ENCODE measurements around the gene AFF3. TPM values are rescaled to one million over a fixed set of nuclear protein-coding genes. Genes with fewer than 3 reads are reported as not detected.

The AFF3 gene
- total RNA-seq, 1 donor from 2014 or later = 5.7 TPM

GRCh38 chr2:100066856-100067255 is 75.5 kb downstream of the AFF3 start:
- H3K27me3 Mint-ChIP-seq = peaks cover 4% of the 10 kb centered on the region
- H3K36me3 Mint-ChIP-seq (ENCODE audit: low read depth) = peaks cover 6% of the 10 kb centered on the region
- DNase-seq = no peak
- no peak overlapping the region for H3K4me3 Mint-ChIP-seq
- no peaks in the 10 kb centered on the region for H3K9me3 Mint-ChIP-seq
- peaks cover 15% of the 10 kb centered on the region for H3K4me1 Mint-ChIP-seq
- H3K27ac Mint-ChIP-seq = no peak overlapping the region
- intact Hi-C loops (cut with micrococcal nuclease) = no loop called here

GRCh38 chr2:100066246-100066645 is 76.1 kb downstream of the AFF3 start:
- H3K9me3 Mint-ChIP-seq = no peaks in the 10 kb centered on the region
- peaks cover 7% of the 10 kb centered on the region for H3K36me3 Mint-ChIP-seq (ENCODE audit: low read depth)
- no peak overlapping the region for H3K4me3 Mint-ChIP-seq
- DNase-seq = no peak
- H3K4me1 Mint-ChIP-seq = peaks cover 19% of the 10 kb centered on the region
- no peak overlapping the region for H3K27ac Mint-ChIP-seq
- peaks cover 4% of the 10 kb centered on the region for H3K27me3 Mint-ChIP-seq
- intact Hi-C loops (cut with micrococcal nuclease) = no loop called here

DNA sequence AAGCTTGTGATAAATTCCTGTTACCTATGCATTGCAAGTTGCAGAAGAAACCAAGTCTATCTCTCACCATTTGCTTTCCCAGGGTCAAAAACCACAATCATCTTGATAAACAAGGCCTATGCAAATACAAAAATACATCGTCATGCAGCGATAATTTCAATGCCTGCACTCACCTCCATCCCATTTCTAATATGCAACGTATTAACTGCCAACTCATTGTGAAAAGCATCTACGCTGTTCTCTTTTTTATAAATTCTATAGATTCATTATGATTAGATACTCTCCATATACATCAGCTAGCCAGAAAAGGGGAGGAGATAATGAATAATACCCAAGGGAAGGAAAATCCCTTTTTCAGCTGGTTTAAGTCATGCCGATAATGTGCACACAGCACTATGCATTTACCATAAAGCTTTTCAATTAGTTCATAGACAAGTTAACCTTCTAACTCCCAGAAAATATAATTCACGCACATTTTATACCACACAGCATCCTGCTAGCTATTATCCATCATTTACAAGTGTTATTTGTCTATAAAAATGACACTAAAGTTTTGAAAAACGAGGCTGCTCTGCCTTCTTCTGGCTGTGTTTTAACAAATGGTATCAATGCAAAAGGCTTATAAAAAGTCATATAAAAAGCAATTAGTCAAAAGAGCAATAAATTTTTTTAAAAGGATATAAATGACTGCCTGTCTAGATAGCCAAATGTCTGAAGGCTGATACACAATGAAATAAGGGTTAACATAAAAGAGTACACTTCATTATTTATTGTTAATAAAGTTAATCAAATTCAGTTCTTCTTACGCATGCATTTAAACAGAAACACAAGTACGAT is 77.6 kb downstream of the AFF3 start:
- peaks cover 21% of the 10 kb centered on the region for H3K4me1 Mint-ChIP-seq
- intact Hi-C loops (cut with micrococcal nuclease) = loop anchor here (2.0 kb wide), 1 partner anchor 72 kb away; no protein-coding TSS in a partner anchor
- no peaks in the 10 kb centered on the region for H3K9me3 Mint-ChIP-seq
- H3K27me3 Mint-ChIP-seq = peaks cover 4% of the 10 kb centered on the region
- DNase-seq = no peak
- H3K27ac Mint-ChIP-seq = no peak overlapping the region
- H3K36me3 Mint-ChIP-seq (ENCODE audit: low read depth) = peaks cover 7% of the 10 kb centered on the region
- no peak overlapping the region for H3K4me3 Mint-ChIP-seq

DNA sequence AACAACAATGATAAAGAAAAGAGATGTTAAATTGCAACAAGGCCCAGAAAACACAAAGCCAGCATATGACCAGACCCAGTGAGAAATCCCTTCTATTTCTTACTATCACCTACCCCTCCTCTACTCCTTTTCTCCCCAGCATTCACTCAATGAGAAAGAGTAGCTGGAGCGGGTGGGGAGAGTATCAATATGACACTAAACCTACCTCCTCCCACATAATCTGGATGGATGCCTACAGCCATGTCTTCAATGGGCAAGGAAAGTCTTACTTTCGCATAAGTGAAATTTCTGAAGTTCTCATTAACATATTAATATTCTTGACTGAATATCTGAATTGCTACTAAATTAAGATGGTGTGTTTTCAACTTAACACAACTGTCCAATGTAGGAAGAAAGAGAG is 78.2 kb downstream of the AFF3 start:
- Mint-ChIP-seq H3K27ac (no peak overlapping the region), H3K9me3 (no peaks in the 10 kb centered on the region), H3K27me3 (peaks cover 4% of the 10 kb centered on the region), H3K36me3 (ENCODE audit: low read depth) (peaks cover 7% of the 10 kb centered on the region), H3K4me3 (no peak overlapping the region), H3K4me1 (peaks cover 20% of the 10 kb centered on the region)
- DNase-seq = no peak
- intact Hi-C loops (cut with micrococcal nuclease) = loop anchor here (2.0 kb wide), 1 partner anchor 73 kb away; no protein-coding TSS in a partner anchor

GRCh38 chr2:100063459-100063953 is 78.9 kb downstream of the AFF3 start:
- Mint-ChIP-seq H3K27ac (no peak overlapping the region), H3K36me3 (ENCODE audit: low read depth) (peaks cover 7% of the 10 kb centered on the region), H3K27me3 (peaks cover 1% of the 10 kb centered on the region), H3K9me3 (no peaks in the 10 kb centered on the region), H3K4me3 (no peak overlapping the region), H3K4me1 (peaks cover 20% of the 10 kb centered on the region)
- intact Hi-C loops (cut with micrococcal nuclease) = no loop called here
- DNase-seq = no peak

DNA sequence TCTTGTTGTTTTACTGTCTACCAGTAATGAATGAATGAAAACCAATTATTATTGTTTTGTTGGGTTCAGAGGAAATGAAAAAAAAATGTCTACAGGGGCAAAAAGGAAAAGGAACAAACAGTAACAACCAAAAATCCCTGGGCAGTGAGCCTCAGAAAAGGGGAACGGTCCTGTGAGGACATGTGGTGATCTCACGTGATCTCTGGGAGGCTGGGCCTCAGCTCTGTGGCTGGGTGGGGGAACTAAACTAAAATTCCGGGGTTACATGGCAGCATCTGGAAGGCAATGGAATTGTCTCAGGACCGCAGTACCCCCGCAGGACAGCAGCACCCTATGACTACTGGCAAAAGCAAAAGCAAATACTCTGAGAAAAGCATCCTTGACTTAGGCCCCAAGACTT is 80.1 kb downstream of the AFF3 start:
- Mint-ChIP-seq H3K27me3 (peaks cover 1% of the 10 kb centered on the region), H3K27ac (peak overlapping the region; percentile 37), H3K4me1 (peaks cover 20% of the 10 kb centered on the region), H3K36me3 (ENCODE audit: low read depth) (peaks cover 7% of the 10 kb centered on the region), H3K4me3 (no peak overlapping the region), H3K9me3 (no peaks in the 10 kb centered on the region)
- DNase-seq = no peak
- intact Hi-C loops (cut with micrococcal nuclease) = no loop called here

DNA sequence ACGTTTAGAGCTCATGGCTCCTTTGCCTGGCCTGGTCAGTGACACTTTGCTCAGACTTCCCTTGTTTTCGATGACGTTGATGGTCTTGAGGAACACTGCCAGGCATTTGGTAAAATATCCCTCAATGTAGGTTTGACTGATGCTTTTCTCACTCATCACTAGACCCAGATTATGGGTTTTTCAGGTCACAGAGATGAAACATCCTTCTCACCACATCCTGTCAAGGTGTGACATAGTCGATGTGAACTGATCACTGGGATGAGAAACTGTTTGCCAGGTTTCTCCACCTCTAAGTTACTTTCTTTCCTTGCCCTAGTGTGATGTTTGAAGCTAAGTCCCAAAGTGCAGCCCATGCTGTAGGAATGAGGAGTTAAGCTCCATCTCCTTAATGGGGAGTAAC is 81.5 kb downstream of the AFF3 start:
- H3K27me3 Mint-ChIP-seq = no peaks in the 10 kb centered on the region
- H3K4me1 Mint-ChIP-seq = peaks cover 20% of the 10 kb centered on the region
- peaks cover 8% of the 10 kb centered on the region for H3K36me3 Mint-ChIP-seq (ENCODE audit: low read depth)
- H3K4me3 Mint-ChIP-seq = peak overlapping the region; percentile 8
- H3K9me3 Mint-ChIP-seq = no peaks in the 10 kb centered on the region
- peak; percentile 74 for DNase-seq
- intact Hi-C loops (cut with micrococcal nuclease) = no loop called here
- peak overlapping the region; percentile 66 for H3K27ac Mint-ChIP-seq

GRCh38 chr2:100059638-100060037 is 82.8 kb downstream of the AFF3 start:
- Mint-ChIP-seq H3K36me3 (ENCODE audit: low read depth) (peaks cover 8% of the 10 kb centered on the region), H3K4me1 (peaks cover 20% of the 10 kb centered on the region), H3K27ac (no peak overlapping the region), H3K9me3 (no peaks in the 10 kb centered on the region), H3K27me3 (no peaks in the 10 kb centered on the region), H3K4me3 (no peak overlapping the region)
- DNase-seq = no peak
- intact Hi-C loops (cut with micrococcal nuclease) = no loop called here

- Mint-ChIP-seq H3K9me3 (no peaks in the 10 kb centered on the region), H3K4me3 (no peak overlapping the region), H3K27me3 (no peaks in the 10 kb centered on the region), H3K27ac (no peak overlapping the region), H3K36me3 (ENCODE audit: low read depth) (peaks cover 8% of the 10 kb centered on the region), H3K4me1 (peaks cover 15% of the 10 kb centered on the region)
- DNase-seq = no peak
- intact Hi-C loops (cut with micrococcal nuclease) = no loop called here
Measured at GRCh38 chr2:100057901-100058261, 84.5 kb downstream of the AFF3 start.

DNA sequence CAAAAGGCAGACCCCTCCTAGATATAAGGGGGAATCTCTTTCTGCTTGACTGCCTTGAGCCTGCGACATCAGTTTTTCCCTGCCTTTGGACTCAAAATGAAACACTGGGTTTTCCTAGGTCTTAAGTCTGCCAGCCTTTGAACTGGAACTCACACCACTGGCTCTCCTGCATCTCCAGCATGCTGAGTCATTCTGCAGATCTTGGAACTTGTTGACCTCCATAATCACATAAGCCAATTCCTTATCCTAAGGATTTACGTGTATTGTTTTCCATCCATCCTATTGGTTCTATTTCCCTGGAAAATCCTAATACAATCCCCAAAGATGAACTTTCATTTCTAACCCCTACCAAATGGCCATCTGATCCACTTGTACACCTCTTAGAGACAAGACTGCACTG is 88.0 kb downstream of the AFF3 start:
- intact Hi-C loops (cut with micrococcal nuclease) = no loop called here
- no peak for DNase-seq
- H3K36me3 Mint-ChIP-seq (ENCODE audit: low read depth) = peaks cover 1% of the 10 kb centered on the region
- H3K9me3 Mint-ChIP-seq = no peaks in the 10 kb centered on the region
- H3K27ac Mint-ChIP-seq = no peak overlapping the region
- no peaks in the 10 kb centered on the region for H3K27me3 Mint-ChIP-seq
- H3K4me1 Mint-ChIP-seq = no peaks in the 10 kb centered on the region
- H3K4me3 Mint-ChIP-seq = no peak overlapping the region

DNA sequence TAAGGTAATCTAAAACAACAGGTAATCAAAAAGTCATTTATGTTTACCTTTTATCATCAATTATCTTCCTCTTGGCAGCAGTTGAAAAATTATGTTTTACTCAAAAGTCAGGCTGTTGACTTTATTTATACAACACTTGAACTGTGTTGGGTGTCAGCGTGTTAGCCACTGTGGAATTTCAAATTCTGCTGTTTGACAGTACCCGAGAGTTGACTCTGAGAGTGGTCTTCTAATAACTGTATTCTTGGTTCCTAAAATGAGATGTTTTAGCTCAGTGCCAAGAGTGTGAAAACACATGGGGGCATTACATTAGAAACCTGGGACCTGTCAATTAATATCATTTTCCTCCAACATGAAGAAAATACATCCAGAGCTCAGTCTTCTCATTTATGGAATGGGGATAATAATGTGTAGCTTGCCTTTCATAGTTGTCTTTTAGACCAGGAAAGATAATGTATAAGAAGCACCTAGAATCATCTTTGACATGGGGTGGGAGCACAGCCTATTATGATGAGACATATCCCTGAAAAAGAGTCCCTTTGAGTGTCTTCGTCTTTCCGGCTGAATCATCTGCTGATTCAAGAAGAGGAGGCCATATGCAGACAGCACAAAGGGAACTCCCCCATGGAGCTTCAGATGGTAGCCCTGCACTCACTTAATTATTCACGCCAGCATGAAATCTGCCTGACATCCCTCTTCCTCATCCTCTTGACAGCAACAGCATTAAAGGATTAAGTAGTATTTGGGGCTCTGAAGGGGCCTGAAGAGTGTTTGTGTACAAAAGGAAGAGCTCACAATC is 89.1 kb downstream of the AFF3 start:
- Mint-ChIP-seq H3K27ac (no peak overlapping the region), H3K36me3 (ENCODE audit: low read depth) (peaks cover 1% of the 10 kb centered on the region), H3K9me3 (no peaks in the 10 kb centered on the region), H3K4me3 (no peak overlapping the region), H3K4me1 (no peaks in the 10 kb centered on the region), H3K27me3 (no peaks in the 10 kb centered on the region)
- intact Hi-C loops (cut with micrococcal nuclease) = no loop called here
- DNase-seq = no peak

DNA sequence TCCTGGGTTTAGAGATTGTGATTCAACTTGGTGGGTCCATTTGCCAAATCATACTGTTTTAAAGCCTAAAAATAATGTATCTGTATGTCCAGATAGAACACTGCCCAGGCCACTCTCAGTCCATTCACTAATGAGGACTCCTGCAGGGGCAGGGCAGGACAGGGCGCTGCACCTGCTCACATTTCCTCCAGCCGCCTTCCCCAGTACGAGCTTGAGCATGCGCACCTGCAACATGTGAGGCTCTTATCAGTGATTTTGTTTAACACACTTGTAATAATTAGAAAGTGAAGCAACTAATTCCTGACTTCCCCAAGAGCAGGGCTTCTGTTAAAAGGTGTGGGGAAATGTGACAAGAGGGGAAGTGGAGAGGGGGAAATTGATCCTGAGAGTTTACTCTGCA is 89.7 kb downstream of the AFF3 start:
- no peak for DNase-seq
- Mint-ChIP-seq H3K27me3 (no peaks in the 10 kb centered on the region), H3K4me1 (no peaks in the 10 kb centered on the region), H3K9me3 (no peaks in the 10 kb centered on the region), H3K27ac (no peak overlapping the region), H3K4me3 (no peak overlapping the region), H3K36me3 (ENCODE audit: low read depth) (peaks cover 1% of the 10 kb centered on the region)
- intact Hi-C loops (cut with micrococcal nuclease) = no loop called here

DNA sequence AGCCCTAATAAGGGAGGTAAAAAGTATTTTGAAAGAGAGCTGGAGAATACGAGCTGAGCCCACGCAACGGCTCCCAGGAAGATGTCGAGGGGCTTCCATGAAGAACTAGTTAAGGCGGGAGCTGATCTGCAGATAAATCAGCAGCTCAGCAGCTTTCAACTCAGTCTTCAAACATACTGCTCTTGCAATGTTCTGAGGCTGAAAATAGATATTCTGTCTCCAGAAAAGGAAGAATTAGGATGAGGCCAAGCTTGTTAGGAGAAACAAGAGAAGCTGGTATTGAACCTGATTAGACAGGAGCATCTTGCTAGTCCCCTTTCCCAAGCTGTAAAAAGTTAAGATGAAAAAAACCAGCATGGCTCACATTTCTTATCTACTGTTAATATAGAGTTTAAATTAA is 91.1 kb downstream of the AFF3 start:
- Mint-ChIP-seq H3K9me3 (no peaks in the 10 kb centered on the region), H3K4me3 (no peak overlapping the region), H3K36me3 (ENCODE audit: low read depth) (peaks cover 1% of the 10 kb centered on the region), H3K27ac (no peak overlapping the region), H3K27me3 (no peaks in the 10 kb centered on the region), H3K4me1 (no peaks in the 10 kb centered on the region)
- DNase-seq = no peak
- intact Hi-C loops (cut with micrococcal nuclease) = no loop called here

DNA sequence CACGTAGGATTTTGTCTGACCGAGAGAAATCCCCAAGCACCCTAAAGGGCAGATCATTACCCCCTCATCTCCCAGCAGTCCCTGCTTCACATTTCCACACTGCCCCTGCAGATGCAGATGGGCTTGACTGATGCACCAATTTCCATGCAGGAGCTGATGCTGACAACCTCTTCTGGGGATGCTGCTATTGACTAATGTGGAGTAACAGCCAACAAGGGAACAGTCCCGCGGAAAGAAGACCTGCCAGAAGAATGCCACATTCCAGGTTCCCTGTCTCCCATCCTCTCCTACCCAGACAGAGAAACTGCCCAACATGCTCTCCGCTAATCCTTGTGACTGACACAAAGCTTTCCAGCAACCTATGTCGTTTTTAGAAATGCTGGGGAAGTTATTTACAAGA is 91.7 kb downstream of the AFF3 start:
- H3K27ac Mint-ChIP-seq = no peak overlapping the region
- DNase-seq = no peak
- no peaks in the 10 kb centered on the region for H3K9me3 Mint-ChIP-seq
- no peaks in the 10 kb centered on the region for H3K27me3 Mint-ChIP-seq
- H3K36me3 Mint-ChIP-seq (ENCODE audit: low read depth) = no peaks in the 10 kb centered on the region
- no peak overlapping the region for H3K4me3 Mint-ChIP-seq
- intact Hi-C loops (cut with micrococcal nuclease) = no loop called here
- no peaks in the 10 kb centered on the region for H3K4me1 Mint-ChIP-seq
